Activated T-cell treated with anti-CD3 and anti-CD28 coated beads, Interleukin-2, amount 50 U/mL, for 72 hours (primary cell): ENCODE data around the gene ADAMTS2. TPM values are rescaled to one million over a fixed set of nuclear protein-coding genes. Genes with fewer than 3 reads are reported as not detected.

Source experiments
- ATAC-seq, 2 donors: fragments of 150-1000 bp; cut with Tn5 transposase; replicated peaks in 1 of 2; 2 replicates each; pipeline ENCODE4 v1.10.0; 2021; ENCODE audit warnings: moderate library complexity in 2 of 2, mild to moderate bottlenecking in 1 of 2
- DNase-seq, 2 donors: peaks; one replicate each; pipeline ENCODE4 v3.0.0; 2021 to 2022; ENCODE audit warnings: mixed read lengths in 1 of 2
- H3K27ac Mint-ChIP-seq: one replicate; pipeline ENCODE4 v1.8.0; 2022; ENCODE audit warnings: mild to moderate bottlenecking, moderate library complexity, mixed read lengths
- H3K27me3 Mint-ChIP-seq: one replicate; pipeline ENCODE4 v1.8.0; 2022; ENCODE audit warnings: low read depth, mixed read lengths
- H3K36me3 Mint-ChIP-seq, 2 donors: one replicate each; pipeline ENCODE4 v1.8.0; 2022; ENCODE audit warnings: mixed read lengths in 2 of 2, mild to moderate bottlenecking in 1 of 2; ENCODE audit not compliant: insufficient read depth in 2 of 2
- H3K4me1 Mint-ChIP-seq: one replicate; pipeline ENCODE4 v1.8.0; 2022; ENCODE audit warnings: low read depth, mixed read lengths
- H3K4me3 Mint-ChIP-seq, 2 donors: one replicate each; pipeline ENCODE4 v1.8.0; 2022; ENCODE audit warnings: mild to moderate bottlenecking in 2 of 2, mixed read lengths in 2 of 2, moderate library complexity in 2 of 2
- H3K9me3 Mint-ChIP-seq, 2 donors: one replicate each; pipeline ENCODE4 v1.8.0; 2022; ENCODE audit warnings: mixed read lengths in 2 of 2
- total RNA-seq, 2 donors: library from RNA; stranded (reverse); gene quantifications; one replicate each; pipeline ENCODE4 v1.2.3, GENCODE V29; 2022

The ADAMTS2 gene
- total RNA-seq, 2 donors from 2014 or later = not detected

GRCh38 chr5:179344431-179345182 lies 654 bp downstream of the ADAMTS2 start:
- no peak overlapping the region for H3K27ac Mint-ChIP-seq
- H3K4me1 Mint-ChIP-seq = no peaks in the 10 kb centered on the region
- H3K36me3 Mint-ChIP-seq = peaks cover 0 to 1% of the 10 kb centered on the region in 2 donors
- DNase-seq (no peak), ATAC-seq (peak in 1 of 2 donors; percentile 9)
- H3K9me3 Mint-ChIP-seq = no peaks in the 10 kb centered on the region
- H3K4me3 Mint-ChIP-seq = peak overlapping the region in 1 of 2 donors; percentile 40
- peaks cover 65% of the 10 kb centered on the region for H3K27me3 Mint-ChIP-seq

GRCh38 chr5:179343719-179344430 lies 1.4 kb downstream of the ADAMTS2 start:
- Mint-ChIP-seq H3K36me3 (peaks cover 0 to 1% of the 10 kb centered on the region in 2 donors), H3K27ac (no peak overlapping the region), H3K27me3 (peaks cover 60% of the 10 kb centered on the region), H3K4me1 (no peaks in the 10 kb centered on the region), H3K4me3 (peak overlapping the region; percentile 34 to 61), H3K9me3 (no peaks in the 10 kb centered on the region)
- ATAC-seq = peak; percentile 54 to 64
- peak in 1 of 2 donors; percentile 22 for DNase-seq

GRCh38 chr5:179343021-179343718 lies 2.1 kb downstream of the ADAMTS2 start:
- Mint-ChIP-seq H3K27me3 (peaks cover 53% of the 10 kb centered on the region), H3K4me1 (no peaks in the 10 kb centered on the region), H3K9me3 (no peaks in the 10 kb centered on the region), H3K36me3 (peaks cover 0 to 1% of the 10 kb centered on the region in 2 donors), H3K4me3 (peak overlapping the region; percentile 34 to 61), H3K27ac (no peak overlapping the region)
- no peak for DNase-seq
- ATAC-seq = no peak

GRCh38 chr5:179342577-179342976 lies 2.7 kb downstream of the ADAMTS2 start:
- no peak for ATAC-seq
- H3K36me3 Mint-ChIP-seq = peaks cover 0 to 1% of the 10 kb centered on the region in 2 donors

GRCh38 chr5:179340465-179340864 lies 4.8 kb downstream of the ADAMTS2 start:
- no peaks in the 10 kb centered on the region for H3K36me3 Mint-ChIP-seq
- DNase-seq (no peak), ATAC-seq (no peak)
- no peak overlapping the region for H3K4me3 Mint-ChIP-seq
- H3K9me3 Mint-ChIP-seq = no peaks in the 10 kb centered on the region
- no peaks in the 10 kb centered on the region for H3K4me1 Mint-ChIP-seq
- H3K27ac Mint-ChIP-seq = no peak overlapping the region
- peaks cover 28% of the 10 kb centered on the region for H3K27me3 Mint-ChIP-seq

More at GRCh38 chr5:179342577-179342976, 2.7 kb downstream of the ADAMTS2 start:
- no peak for DNase-seq
- Mint-ChIP-seq H3K27ac (no peak overlapping the region), H3K4me1 (no peaks in the 10 kb centered on the region), H3K27me3 (peaks cover 47% of the 10 kb centered on the region), H3K4me3 (peak overlapping the region in 1 of 2 donors; percentile 40), H3K9me3 (no peaks in the 10 kb centered on the region)

- Mint-ChIP-seq H3K27ac (no peak overlapping the region), H3K4me1 (no peaks in the 10 kb centered on the region), H3K4me3 (no peak overlapping the region), H3K36me3 (no peaks in the 10 kb centered on the region), H3K27me3 (peaks cover 28% of the 10 kb centered on the region), H3K9me3 (no peaks in the 10 kb centered on the region)
- DNase-seq (no peak), ATAC-seq (no peak)
These were observed 5.3 kb downstream of the ADAMTS2 start for GRCh38 chr5:179339996-179340395.

- H3K4me3 Mint-ChIP-seq = no peak overlapping the region
- peaks cover 28% of the 10 kb centered on the region for H3K27me3 Mint-ChIP-seq
- H3K27ac Mint-ChIP-seq = no peak overlapping the region
- ATAC-seq = no peak
- DNase-seq = no peak
- H3K9me3 Mint-ChIP-seq = no peaks in the 10 kb centered on the region
- no peaks in the 10 kb centered on the region for H3K36me3 Mint-ChIP-seq
- no peaks in the 10 kb centered on the region for H3K4me1 Mint-ChIP-seq
These were observed 6.2 kb downstream of the ADAMTS2 start for GRCh38 chr5:179339081-179339480.

- H3K36me3 Mint-ChIP-seq = no peaks in the 10 kb centered on the region
- ATAC-seq (no peak), DNase-seq (no peak)
- no peak overlapping the region for H3K27ac Mint-ChIP-seq
- H3K4me1 Mint-ChIP-seq = no peaks in the 10 kb centered on the region
- H3K9me3 Mint-ChIP-seq = no peaks in the 10 kb centered on the region
- no peak overlapping the region for H3K4me3 Mint-ChIP-seq
- peaks cover 25% of the 10 kb centered on the region for H3K27me3 Mint-ChIP-seq
These were observed 7.2 kb downstream of the ADAMTS2 start for GRCh38 chr5:179337796-179338676.

- no peak overlapping the region for H3K27ac Mint-ChIP-seq
- ATAC-seq = no peak
- no peaks in the 10 kb centered on the region for H3K4me1 Mint-ChIP-seq
- H3K36me3 Mint-ChIP-seq = no peaks in the 10 kb centered on the region
- peaks cover 18% of the 10 kb centered on the region for H3K27me3 Mint-ChIP-seq
- H3K9me3 Mint-ChIP-seq = no peaks in the 10 kb centered on the region
- DNase-seq = no peak
- H3K4me3 Mint-ChIP-seq = no peak overlapping the region
These were observed 8.1 kb downstream of the ADAMTS2 start for GRCh38 chr5:179336871-179337795.

GRCh38 chr5:179336126-179336870 lies 9.0 kb downstream of the ADAMTS2 start:
- Mint-ChIP-seq H3K4me3 (no peak overlapping the region), H3K9me3 (no peaks in the 10 kb centered on the region), H3K4me1 (no peaks in the 10 kb centered on the region), H3K36me3 (no peaks in the 10 kb centered on the region), H3K27ac (no peak overlapping the region), H3K27me3 (peaks cover 12% of the 10 kb centered on the region)
- DNase-seq (no peak), ATAC-seq (no peak)
